NCI-H1436 treated with DMSO at 0.1 percent for 48 hours (cell line): ENCODE data around the gene NUBPL.
A peak's percentile ranks its signal among the peaks of the same experiment; 100 is the strongest.
"Not testable (repeated sequence)": the region's sequence is repeated elsewhere in the genome, so short reads cannot be mapped to it uniquely, and the experiment has no call there.

Experiments
- DNase-seq: peaks from one replicate; lab custom pipeline; 2025; lab: John Stamatoyannopoulos, UW

The NUBPL gene

GRCh38 chr14:31677052-31677451 is 115.8 kb downstream of the NUBPL start:
- no peak for DNase-seq

- no peak for DNase-seq
Observed at GRCh38 chr14:31677630-31678029, 116.4 kb downstream of the NUBPL start.

GRCh38 chr14:31678421-31679249 is 117.4 kb downstream of the NUBPL start:
- DNase-seq, result no peak

GRCh38 chr14:31682768-31683167 is 121.6 kb downstream of the NUBPL start:
- DNase-seq, result no peak

GRCh38 chr14:31687726-31688125 is 126.5 kb downstream of the NUBPL start:
- no peak for DNase-seq

GRCh38 chr14:31690056-31690455 is 128.9 kb downstream of the NUBPL start:
- no peak for DNase-seq

- DNase-seq, result peak; percentile 54
Observed at GRCh38 chr14:31692376-31692781, 131.2 kb downstream of the NUBPL start.

- no peak for DNase-seq
Observed at GRCh38 chr14:31696378-31696777, 135.2 kb downstream of the NUBPL start.

GRCh38 chr14:31699809-31700208 is 138.6 kb downstream of the NUBPL start:
- DNase-seq, result no peak

GRCh38 chr14:31700282-31701074 is 139.3 kb downstream of the NUBPL start:
- DNase-seq, result no peak

- DNase-seq, result no peak
Observed at GRCh38 chr14:31702130-31702529, 140.9 kb downstream of the NUBPL start.

- DNase-seq, result no peak
Observed at GRCh38 chr14:31703056-31703455, 141.9 kb downstream of the NUBPL start.

GRCh38 chr14:31705731-31706130 is 144.5 kb downstream of the NUBPL start:
- no peak for DNase-seq

GRCh38 chr14:31708661-31709060 is 147.5 kb downstream of the NUBPL start:
- not testable (repeated sequence) for DNase-seq

- DNase-seq, result no peak
Observed at GRCh38 chr14:31712244-31713127, 151.3 kb downstream of the NUBPL start.

GRCh38 chr14:31716208-31716607 is 155.0 kb downstream of the NUBPL start:
- no peak for DNase-seq

- DNase-seq, result no peak
Observed at GRCh38 chr14:31717294-31718085, 156.3 kb downstream of the NUBPL start.

- no peak for DNase-seq
Observed at GRCh38 chr14:31718585-31718984, 157.4 kb downstream of the NUBPL start.

GRCh38 chr14:31718985-31719384 is 157.8 kb downstream of the NUBPL start:
- DNase-seq, result no peak

GRCh38 chr14:31726337-31726736 is 165.1 kb downstream of the NUBPL start:
- DNase-seq, result no peak

GRCh38 chr14:31727797-31728196 is 166.6 kb downstream of the NUBPL start:
- DNase-seq, result no peak
